Measurements from ENCODE around the gene KRT74.

DNA sequence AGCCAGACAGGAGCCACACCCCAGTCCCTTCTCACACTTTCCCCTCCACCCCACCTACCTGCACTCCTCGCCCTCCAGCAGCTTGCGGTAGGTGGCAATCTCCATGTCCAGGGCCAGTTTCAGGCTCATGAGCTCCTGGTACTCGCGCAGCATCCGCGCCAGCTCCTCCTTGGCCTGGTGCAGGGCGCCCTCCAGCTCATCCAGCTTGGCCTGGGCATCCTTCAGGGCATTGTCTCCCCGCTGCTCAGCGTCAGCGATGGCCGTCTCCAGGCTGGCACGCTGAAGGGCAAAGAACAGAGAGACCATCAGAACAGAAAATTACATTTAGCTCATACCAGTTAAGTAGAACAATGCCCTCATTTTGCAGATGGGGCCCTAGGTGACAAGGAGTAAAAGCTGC lies 5.5 kb downstream of the KRT74 start:
- no peak for TF ChIP-seq DBP (CRISPR knock-in tag; IDR thresholded peaks at IDR 0.05; ENCODE audit: not compliant biosample characterization)
- TF ChIP-seq SAFB2 (CRISPR knock-in tag; IDR thresholded peaks at IDR 0.05; ENCODE audit: borderline replicate concordance, low read depth): no peak
- no peak for TF ChIP-seq CTCF (CRISPR knock-in tag; IDR thresholded peaks at IDR 0.05)

Data from HepG2 (cell line).